HG03342 (cell line): ENCODE data around the gene C5AR2.
"Not testable (repeated sequence)": the region's sequence is repeated elsewhere in the genome, so short reads cannot be mapped to it uniquely, and the experiment has no call there.

Experiments used
- ATAC-seq: cut with Tn5 transposase; IDR thresholded peaks from one replicate; pipeline ENCODE4 v1.9.1; 2021; ENCODE audit warnings: mild to moderate bottlenecking, moderate library complexity; ENCODE audit not compliant: unreplicated experiment

C5AR2 gene

DNA sequence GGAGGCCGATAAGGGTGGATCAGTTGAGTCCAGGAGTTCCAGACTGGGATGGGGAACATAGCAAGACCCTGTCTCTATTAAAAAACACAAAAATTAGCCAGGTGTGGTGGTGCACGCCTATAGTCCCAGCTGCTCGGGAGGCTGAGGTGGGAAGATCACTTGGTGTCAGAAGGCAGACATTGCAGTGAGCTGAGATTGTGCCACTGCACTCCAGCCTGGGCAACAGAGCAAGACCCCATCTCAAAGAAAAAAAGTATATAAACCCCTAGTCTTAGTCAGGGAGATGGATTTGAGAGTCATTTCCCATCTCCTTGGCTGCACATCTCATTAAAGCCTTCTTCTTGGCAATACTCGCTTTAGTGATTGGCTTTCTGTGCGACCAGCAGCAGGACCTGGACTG lies 51.9 kb downstream of the C5AR2 start:
- ATAC-seq: not testable (repeated sequence)

DNA sequence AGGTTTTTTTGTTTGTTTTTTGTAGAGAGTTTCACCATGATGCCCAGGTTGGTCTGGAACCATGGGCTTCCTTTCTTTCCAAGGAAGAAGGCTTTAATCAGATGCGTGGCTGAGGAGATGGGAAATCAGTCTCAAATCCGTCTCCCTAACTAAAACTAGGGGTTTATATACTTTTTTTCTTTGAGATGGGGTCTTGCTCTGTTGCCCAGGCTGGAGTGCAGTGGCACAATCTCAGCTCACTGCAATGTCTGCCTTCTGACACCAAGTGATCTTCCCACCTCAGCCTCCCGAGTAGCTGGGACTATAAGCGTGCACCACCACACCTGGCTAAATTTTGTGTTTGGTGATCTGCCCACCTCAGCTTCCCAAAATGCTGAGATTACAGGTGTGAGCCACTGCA lies 52.6 kb downstream of the C5AR2 start:
- ATAC-seq: not testable (repeated sequence)

- ATAC-seq: not testable (repeated sequence)
Measured at GRCh38 chr19:47386582-47386981, 54.6 kb downstream of the C5AR2 start.

DNA sequence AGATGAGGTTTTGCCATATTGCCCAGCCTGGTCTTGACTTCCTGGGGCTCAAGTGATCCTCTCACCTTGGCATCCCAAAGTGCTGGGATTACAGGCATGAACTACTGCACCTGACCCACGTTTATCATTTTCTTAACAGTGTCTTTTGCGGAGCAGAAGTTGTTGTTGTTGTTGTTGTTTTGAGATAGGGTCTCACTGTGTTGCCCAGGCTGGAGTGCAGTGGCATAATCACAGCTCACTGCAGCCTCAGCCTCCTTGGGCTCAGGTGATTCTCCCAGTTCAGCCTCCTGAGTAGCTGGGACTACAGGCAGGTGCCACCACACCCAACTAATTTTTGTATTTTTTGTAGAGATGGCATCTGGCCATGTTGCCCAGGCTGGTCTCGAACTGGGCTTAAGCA lies 55.6 kb downstream of the C5AR2 start:
- ATAC-seq: not testable (repeated sequence)

DNA sequence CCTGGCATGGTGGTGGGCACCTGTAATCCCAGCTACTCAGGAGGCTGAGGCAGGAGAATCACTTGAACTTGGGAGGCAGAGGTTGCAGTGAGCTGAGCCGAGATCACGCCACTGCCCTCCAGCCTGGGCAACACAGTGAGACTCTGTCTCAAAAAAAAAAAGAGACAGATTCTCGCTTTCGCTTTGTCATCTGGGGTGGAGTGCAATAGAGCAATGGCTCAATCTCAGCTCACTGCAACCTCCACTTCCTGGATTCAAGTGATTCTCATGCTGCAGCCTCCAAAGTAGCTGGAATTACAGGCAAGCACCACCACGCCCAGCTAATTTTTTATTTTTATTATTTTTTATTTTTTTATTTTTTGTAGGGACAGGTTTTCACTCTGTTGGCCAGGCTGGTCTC lies 56.7 kb downstream of the C5AR2 start:
- ATAC-seq: not testable (repeated sequence)

DNA sequence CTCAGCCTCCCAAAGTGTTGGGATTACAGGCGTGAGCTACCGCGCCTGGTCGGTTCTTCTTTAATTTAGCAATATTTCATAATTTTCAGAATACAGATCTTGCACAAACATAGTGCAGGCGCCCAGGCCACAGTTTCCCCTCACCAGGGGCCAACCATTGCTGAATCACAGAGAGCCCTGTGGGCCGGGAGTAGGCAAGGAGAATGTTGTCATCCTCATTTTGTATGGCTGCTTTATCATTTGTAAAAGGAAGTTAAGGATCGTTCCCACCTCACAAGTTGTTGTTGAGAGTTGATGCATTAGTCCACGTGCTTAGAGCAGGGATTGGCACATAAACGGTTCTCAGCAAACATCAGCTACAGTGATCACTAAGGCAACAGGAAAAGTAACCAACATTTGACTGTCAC lies 57.2 kb downstream of the C5AR2 start:
- no peak for ATAC-seq

DNA sequence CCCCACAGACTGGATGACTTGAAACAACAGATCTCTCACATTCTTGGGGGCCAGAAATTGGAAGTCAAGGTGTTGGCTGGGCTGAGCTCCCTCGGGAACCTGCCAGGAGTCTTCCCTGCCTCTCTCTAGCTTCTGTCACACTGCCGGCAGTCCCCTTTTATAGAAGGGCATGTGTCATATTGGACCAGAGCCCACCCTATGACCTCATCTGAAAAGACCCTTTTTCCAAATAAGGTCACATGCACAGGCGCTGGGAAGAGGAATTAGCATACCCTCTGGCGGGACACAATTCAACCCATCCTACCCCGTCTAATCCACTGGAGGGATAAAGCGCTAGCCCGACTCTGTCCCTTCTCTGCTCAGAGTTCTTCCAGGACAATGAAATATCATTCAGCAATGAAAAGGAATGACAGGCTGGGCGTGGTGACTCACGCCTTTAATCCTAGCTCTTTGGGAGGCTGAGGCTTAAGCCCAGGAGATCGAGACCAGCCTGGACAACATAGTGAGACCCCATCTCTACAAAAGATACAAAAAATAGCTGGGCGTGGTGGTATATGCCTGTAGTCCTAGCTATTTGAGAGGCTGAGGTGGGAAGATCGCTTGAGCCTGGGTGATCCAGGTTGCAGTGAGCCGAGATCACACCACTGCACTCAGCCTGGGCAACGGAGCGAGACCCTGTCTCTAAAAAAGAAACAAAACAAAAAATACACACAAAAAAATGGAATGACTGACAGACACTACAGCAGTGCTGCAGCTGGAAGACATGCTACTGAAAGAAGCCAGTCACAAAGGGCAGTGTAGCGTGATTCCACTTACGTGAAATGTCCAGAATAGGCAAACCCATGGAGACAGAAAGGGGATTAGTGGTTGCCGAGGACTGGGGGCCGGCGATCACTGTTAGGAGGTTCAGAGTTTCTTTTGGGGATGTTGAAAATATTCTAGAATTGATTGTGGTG lies 58.8 kb downstream of the C5AR2 start:
- ATAC-seq: no peak

GRCh38 chr19:47391510-47392223 lies 59.7 kb downstream of the C5AR2 start:
- no peak for ATAC-seq
